Astrocyte (in vitro differentiated cells and primary cell): ENCODE results near the gene FSTL3. TPM values are rescaled to one million over a fixed set of nuclear protein-coding genes. Genes with fewer than 3 reads are reported as not detected.

Experiments used
- DNase-seq: peaks from one replicate; pipeline ENCODE4 v3.0.0-alpha.2; 2010; ENCODE audit warnings: low read depth
- FAIRE-seq: peaks from 2 replicates; lab custom pipeline; 2011; peaks lifted over from hg19 to GRCh38; lab: Jason Lieb, UNC
- H2AFZ ChIP-seq: 2 replicates; pipeline ENCODE4 v1.6.0; 2012; ENCODE audit warnings: low read depth, low read length, inconsistent platforms
- H3K27ac ChIP-seq: 2 replicates; pipeline ENCODE4 v1.5.1; 2011; ENCODE audit warnings: low read depth, low read length, inconsistent platforms
- H3K27me3 ChIP-seq: 2 replicates; pipeline ENCODE4 v1.6.0; 2011; ENCODE audit warnings: low read length, inconsistent platforms; ENCODE audit not compliant: insufficient read depth
- H3K36me3 ChIP-seq: 2 replicates; pipeline ENCODE4 v1.5.1; 2011; ENCODE audit warnings: low read length, inconsistent platforms; ENCODE audit not compliant: insufficient read depth
- H3K4me1 ChIP-seq: 2 replicates; pipeline ENCODE4 v1.5.1; 2011; ENCODE audit warnings: low read length, inconsistent platforms; ENCODE audit not compliant: insufficient read depth
- H3K4me2 ChIP-seq: 2 replicates; pipeline ENCODE4 v1.6.0; 2012; ENCODE audit warnings: low read length, inconsistent platforms
- H3K4me3 ChIP-seq: 2 replicates; pipeline ENCODE4 v1.5.1; 2011; ENCODE audit warnings: low read depth, mild to moderate bottlenecking, low read length, inconsistent platforms; ENCODE audit not compliant: insufficient read depth
- H3K79me2 ChIP-seq: 2 replicates; pipeline ENCODE4 v1.6.0; 2012; ENCODE audit warnings: mild to moderate bottlenecking, low read length, inconsistent platforms; ENCODE audit not compliant: insufficient read depth
- H3K9ac ChIP-seq: 2 replicates; pipeline ENCODE4 v1.6.0; 2012; ENCODE audit warnings: mild to moderate bottlenecking, low read length, inconsistent platforms
- H3K9me3 ChIP-seq: 2 replicates; pipeline ENCODE4 v1.5.1; 2012; ENCODE audit warnings: low read depth, mild to moderate bottlenecking, low read length, inconsistent platforms; ENCODE audit not compliant: insufficient read depth
- H4K20me1 ChIP-seq: 2 replicates; pipeline ENCODE4 v1.6.0; 2012; ENCODE audit warnings: low read length, inconsistent platforms; ENCODE audit not compliant: insufficient read depth
- H3K27ac Mint-ChIP-seq: one replicate; pipeline ENCODE4 v1.8.0; 2021; ENCODE audit warnings: mild to moderate bottlenecking, mixed read lengths; ENCODE audit not compliant: unreplicated experiment
- H3K27me3 Mint-ChIP-seq: one replicate; pipeline ENCODE4 v1.8.0; 2021; ENCODE audit warnings: low read depth, mixed read lengths; ENCODE audit not compliant: unreplicated experiment
- H3K36me3 Mint-ChIP-seq: one replicate; pipeline ENCODE4 v1.8.0; 2021; ENCODE audit warnings: low read depth, mixed read lengths; ENCODE audit not compliant: unreplicated experiment
- H3K4me1 Mint-ChIP-seq: one replicate; pipeline ENCODE4 v1.8.0; 2021; ENCODE audit warnings: low read depth, mixed read lengths; ENCODE audit not compliant: unreplicated experiment
- H3K4me3 Mint-ChIP-seq: one replicate; pipeline ENCODE4 v1.8.0; 2021; ENCODE audit warnings: mild to moderate bottlenecking, moderate library complexity, mixed read lengths; ENCODE audit not compliant: unreplicated experiment
- H3K9me3 Mint-ChIP-seq: one replicate; pipeline ENCODE4 v1.8.0; 2021; ENCODE audit warnings: mild to moderate bottlenecking, mixed read lengths; ENCODE audit not compliant: unreplicated experiment
- EZH2 ChIP-seq: IDR thresholded peaks from 2 replicates; pipeline ENCODE4 v1.6.1; 2012; ENCODE audit warnings: mild to moderate bottlenecking, low read length, inconsistent platforms; ENCODE audit not compliant: insufficient read depth
- total RNA-seq: library from RNA; stranded (reverse); gene quantifications from 2 replicates; pipeline ENCODE4 v1.2.1, GENCODE V29; 2021
- TF ChIP-seq, protein P1 (sequence below): IDR thresholded peaks from 2 replicates; pipeline ENCODE4 v1.5.1; 2011; ENCODE audit warnings: low read depth, mild to moderate bottlenecking, inconsistent platforms, low read length, moderate library complexity; ENCODE audit not compliant: insufficient read depth

The FSTL3 gene
- total RNA-seq, 1 donor from 2014 or later = 72.0 TPM

DNA sequence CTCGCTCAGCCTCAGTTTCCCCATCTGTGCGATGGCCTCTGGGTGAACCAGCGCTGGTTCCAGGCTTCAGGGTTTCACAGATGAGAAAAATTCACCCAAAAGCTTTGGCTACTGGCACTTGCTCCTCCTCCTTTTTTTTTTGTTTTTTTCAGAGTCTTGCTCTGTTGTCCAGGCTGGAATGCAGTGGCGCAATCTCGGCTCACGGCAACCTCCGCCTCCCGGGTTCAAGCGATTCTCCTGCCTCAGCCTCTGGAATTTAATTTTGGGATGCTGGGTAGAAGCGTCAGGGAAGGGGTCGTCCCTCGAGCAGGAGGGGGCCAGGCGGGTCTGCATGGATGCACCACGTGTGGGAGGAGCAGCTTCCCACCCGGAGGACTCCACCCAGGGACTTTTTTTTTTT is 12.0 kb downstream of the FSTL3 start:
- Mint-ChIP-seq H3K9me3 (peaks cover 7% of the 10 kb centered on the region), H3K36me3 (no peaks in the 10 kb centered on the region), H3K27me3 (peaks cover 16% of the 10 kb centered on the region), H3K4me1 (no peaks in the 10 kb centered on the region), H3K4me3 (no peak overlapping the region), H3K27ac (no peak overlapping the region)
- no peaks in the 10 kb centered on the region for H3K27me3 ChIP-seq
- H3K36me3 ChIP-seq = no peaks in the 10 kb centered on the region
- H3K9me3 ChIP-seq = no peaks in the 10 kb centered on the region
- H3K4me2 ChIP-seq = no peak overlapping the region
- no peak overlapping the region for H2AFZ ChIP-seq
- H3K27ac ChIP-seq = no peak overlapping the region
- H3K4me3 ChIP-seq = no peak overlapping the region
- no peaks in the 10 kb centered on the region for H3K4me1 ChIP-seq
- H4K20me1 ChIP-seq = no peaks in the 10 kb centered on the region
- no peak for FAIRE-seq
- DNase-seq = no peak
- no peak for TF ChIP-seq EZH2
- TF ChIP-seq, protein P1, sequence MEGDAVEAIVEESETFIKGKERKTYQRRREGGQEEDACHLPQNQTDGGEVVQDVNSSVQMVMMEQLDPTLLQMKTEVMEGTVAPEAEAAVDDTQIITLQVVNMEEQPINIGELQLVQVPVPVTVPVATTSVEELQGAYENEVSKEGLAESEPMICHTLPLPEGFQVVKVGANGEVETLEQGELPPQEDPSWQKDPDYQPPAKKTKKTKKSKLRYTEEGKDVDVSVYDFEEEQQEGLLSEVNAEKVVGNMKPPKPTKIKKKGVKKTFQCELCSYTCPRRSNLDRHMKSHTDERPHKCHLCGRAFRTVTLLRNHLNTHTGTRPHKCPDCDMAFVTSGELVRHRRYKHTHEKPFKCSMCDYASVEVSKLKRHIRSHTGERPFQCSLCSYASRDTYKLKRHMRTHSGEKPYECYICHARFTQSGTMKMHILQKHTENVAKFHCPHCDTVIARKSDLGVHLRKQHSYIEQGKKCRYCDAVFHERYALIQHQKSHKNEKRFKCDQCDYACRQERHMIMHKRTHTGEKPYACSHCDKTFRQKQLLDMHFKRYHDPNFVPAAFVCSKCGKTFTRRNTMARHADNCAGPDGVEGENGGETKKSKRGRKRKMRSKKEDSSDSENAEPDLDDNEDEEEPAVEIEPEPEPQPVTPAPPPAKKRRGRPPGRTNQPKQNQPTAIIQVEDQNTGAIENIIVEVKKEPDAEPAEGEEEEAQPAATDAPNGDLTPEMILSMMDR = no peak
- no peaks in the 10 kb centered on the region for H3K79me2 ChIP-seq
- no peak overlapping the region for H3K9ac ChIP-seq

DNA sequence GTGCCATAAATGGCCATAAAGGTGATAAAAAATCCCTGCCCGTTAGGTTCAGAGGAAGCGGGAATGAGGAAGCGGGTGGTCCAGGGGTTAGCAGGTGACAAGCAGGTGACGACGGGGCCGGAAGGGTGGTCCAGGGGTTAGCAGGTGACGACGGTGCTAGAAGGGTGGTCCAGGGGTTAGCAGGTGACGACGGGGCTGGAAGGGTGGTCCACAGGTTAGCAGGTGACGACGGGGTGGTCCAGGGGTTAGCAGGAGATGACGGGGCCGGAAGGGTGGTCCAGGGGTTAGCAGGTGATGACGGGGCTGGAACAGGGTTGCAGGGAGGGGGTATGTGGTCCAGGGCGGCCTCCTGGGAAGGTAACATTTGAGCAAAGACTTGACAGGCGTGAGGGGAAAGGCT is 12.8 kb downstream of the FSTL3 start:
- Histone ChIP-seq H3K36me3 (no peaks in the 10 kb centered on the region), H2AFZ (no peak overlapping the region), H3K79me2 (no peaks in the 10 kb centered on the region), H4K20me1 (no peaks in the 10 kb centered on the region), H3K4me1 (no peaks in the 10 kb centered on the region), H3K4me3 (no peak overlapping the region), H3K4me2 (no peak overlapping the region), H3K27ac (no peak overlapping the region), H3K9me3 (no peaks in the 10 kb centered on the region), H3K9ac (no peak overlapping the region), H3K27me3 (no peaks in the 10 kb centered on the region)
- H3K27me3 Mint-ChIP-seq = peaks cover 16% of the 10 kb centered on the region
- H3K9me3 Mint-ChIP-seq = peaks cover 7% of the 10 kb centered on the region
- TF ChIP-seq, protein P1 = no peak
- TF ChIP-seq EZH2 = no peak
- H3K4me3 Mint-ChIP-seq = no peak overlapping the region
- no peaks in the 10 kb centered on the region for H3K4me1 Mint-ChIP-seq
- no peak overlapping the region for H3K27ac Mint-ChIP-seq
- DNase-seq = no peak
- no peak for FAIRE-seq
- H3K36me3 Mint-ChIP-seq = no peaks in the 10 kb centered on the region

DNA sequence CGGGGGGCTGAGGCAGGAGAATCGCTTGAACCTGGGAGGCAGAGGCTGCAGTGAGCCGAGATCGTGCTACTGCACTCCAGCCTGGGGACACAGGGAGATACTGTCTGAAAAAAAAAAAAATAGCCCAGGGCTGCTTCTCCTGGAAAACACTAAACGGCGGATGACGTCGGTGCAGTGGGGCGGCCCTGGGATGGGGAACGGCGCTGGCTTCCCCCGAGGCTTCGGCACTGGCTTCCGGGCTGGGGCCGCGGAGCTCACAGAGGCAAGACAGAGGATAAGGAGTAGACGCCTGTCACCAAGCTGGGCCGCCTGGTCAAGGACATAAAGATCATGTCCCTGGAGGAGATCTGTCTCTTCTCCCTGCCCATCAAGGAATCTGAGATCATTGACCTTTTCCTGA is 14.0 kb downstream of the FSTL3 start:
- TF ChIP-seq EZH2 = no peak
- TF ChIP-seq, protein P1 = no peak
- H3K4me3 Mint-ChIP-seq = no peak overlapping the region
- H3K79me2 ChIP-seq = no peaks in the 10 kb centered on the region
- no peak overlapping the region for H3K9ac ChIP-seq
- no peaks in the 10 kb centered on the region for H3K36me3 Mint-ChIP-seq
- H3K4me1 Mint-ChIP-seq = no peaks in the 10 kb centered on the region
- H2AFZ ChIP-seq = no peak overlapping the region
- peaks cover 7% of the 10 kb centered on the region for H3K9me3 Mint-ChIP-seq
- no peaks in the 10 kb centered on the region for H3K36me3 ChIP-seq
- DNase-seq = no peak
- FAIRE-seq = no peak
- no peaks in the 10 kb centered on the region for H3K9me3 ChIP-seq
- H3K4me2 ChIP-seq = no peak overlapping the region
- H4K20me1 ChIP-seq = no peaks in the 10 kb centered on the region
- H3K27me3 ChIP-seq = no peaks in the 10 kb centered on the region
- H3K27me3 Mint-ChIP-seq = peaks cover 16% of the 10 kb centered on the region
- no peaks in the 10 kb centered on the region for H3K4me1 ChIP-seq
- H3K27ac ChIP-seq = no peak overlapping the region
- no peak overlapping the region for H3K27ac Mint-ChIP-seq
- no peak overlapping the region for H3K4me3 ChIP-seq
